Caki2 (cell line): ENCODE results near the gene ACSF2. TPM values are rescaled to one million over a fixed set of nuclear protein-coding genes. Genes with fewer than 3 reads are reported as not detected.

Experiments used
- DNase-seq: peaks from one replicate; pipeline ENCODE4 v3.0.0-alpha.2; 2015; ENCODE audit warnings: low read depth
- in situ Hi-C: cut with HindIII; loops from 2 replicates; pipeline ENCODE4 v1.10.0; 2016; ENCODE audit warnings: low sequenced_read_pairs, low pct_unique_long_range_greater_than_20kb, mixed read lengths
- total RNA-seq: library from RNA; depleted of rRNA; stranded (reverse); fragments of >200 nt; shearing (Covaris generic); gene quantifications from 2 replicates; pipeline ENCODE4 v1.2.3, GENCODE V29; 2014; ENCODE audit warnings: low replicate concordance

The ACSF2 gene
- total RNA-seq, 1 experiment from 2014 or later: 33.1 TPM

- in situ Hi-C loops: no loop called here
- DNase-seq: no peak
These were observed 56.1 kb downstream of the ACSF2 start for GRCh38 chr17:50482110-50482509.

- in situ Hi-C loops: no loop called here
- peak; percentile 83 for DNase-seq
These were observed 56.5 kb downstream of the ACSF2 start for GRCh38 chr17:50482516-50482915.

- DNase-seq: no peak
- in situ Hi-C loops: no loop called here
These were observed 57.2 kb downstream of the ACSF2 start for GRCh38 chr17:50483266-50483665.

- in situ Hi-C loops: no loop called here
- no peak for DNase-seq
These were observed 58.6 kb downstream of the ACSF2 start for GRCh38 chr17:50484386-50485155.

GRCh38 chr17:50487213-50488096 lies 61.4 kb downstream of the ACSF2 start:
- in situ Hi-C loops: no loop called here
- DNase-seq: no peak

GRCh38 chr17:50488880-50489279 lies 62.9 kb downstream of the ACSF2 start:
- no peak for DNase-seq
- in situ Hi-C loops: no loop called here

GRCh38 chr17:50491505-50491904 lies 65.5 kb downstream of the ACSF2 start:
- no peak for DNase-seq
- in situ Hi-C loops: no loop called here

GRCh38 chr17:50492214-50492613 lies 66.2 kb downstream of the ACSF2 start:
- DNase-seq: no peak
- in situ Hi-C loops: no loop called here

GRCh38 chr17:50493744-50494143 lies 67.7 kb downstream of the ACSF2 start:
- in situ Hi-C loops: no loop called here
- no peak for DNase-seq

- in situ Hi-C loops: no loop called here
- no peak for DNase-seq
These were observed 69.3 kb downstream of the ACSF2 start for GRCh38 chr17:50495217-50495823.

GRCh38 chr17:50495918-50496317 lies 69.9 kb downstream of the ACSF2 start:
- in situ Hi-C loops: no loop called here
- no peak for DNase-seq

- in situ Hi-C loops: no loop called here
These were observed 72.2 kb downstream of the ACSF2 start for GRCh38 chr17:50498021-50498874.

GRCh38 chr17:50499270-50499669 lies 73.3 kb downstream of the ACSF2 start:
- in situ Hi-C loops: no loop called here
- no peak for DNase-seq

More at GRCh38 chr17:50498021-50498874, 72.2 kb downstream of the ACSF2 start:
- no peak for DNase-seq

- no peak for DNase-seq
- in situ Hi-C loops: no loop called here
These were observed 73.7 kb downstream of the ACSF2 start for GRCh38 chr17:50499721-50500120.

GRCh38 chr17:50501054-50501453 lies 75.0 kb downstream of the ACSF2 start:
- DNase-seq: no peak
- in situ Hi-C loops: no loop called here

GRCh38 chr17:50502301-50502990 lies 76.4 kb downstream of the ACSF2 start:
- in situ Hi-C loops: no loop called here
- DNase-seq: no peak

GRCh38 chr17:50505591-50506130 lies 79.6 kb downstream of the ACSF2 start:
- in situ Hi-C loops: no loop called here
- no peak for DNase-seq
